T-helper 17 cell (primary cell): ENCODE data around the gene CPPED1. TPM values are rescaled to one million over a fixed set of nuclear protein-coding genes. Genes with fewer than 3 reads are reported as not detected.

Experiments
- ATAC-seq: fragments of 150-1000 bp; cut with Tn5 transposase; 2 replicates; pipeline ENCODE4 v1.10.0; 2021; ENCODE audit warnings: mild to moderate bottlenecking, moderate library complexity
- DNase-seq, 3 donors: peaks; one replicate each; pipeline versions ENCODE4 v3.0.0 to v3.0.0-alpha.2; 2020 to 2021
- H3K9me3 ChIP-seq: one replicate; pipeline ENCODE4 v1.7.0; 2013; ENCODE audit warnings: low read length, mild to moderate bottlenecking; ENCODE audit not compliant: control insufficient read depth, poor library complexity, severe bottlenecking
- H3K27ac Mint-ChIP-seq: one replicate; pipeline ENCODE4 v1.8.0; 2022; ENCODE audit warnings: mild to moderate bottlenecking, moderate library complexity, mixed read lengths
- H3K27me3 Mint-ChIP-seq: one replicate; pipeline ENCODE4 v1.8.0; 2022; ENCODE audit warnings: mixed read lengths
- H3K36me3 Mint-ChIP-seq: one replicate; pipeline ENCODE4 v1.8.0; 2022; ENCODE audit warnings: low read depth, mixed read lengths
- H3K4me1 Mint-ChIP-seq: one replicate; pipeline ENCODE4 v1.8.0; 2022; ENCODE audit warnings: mild to moderate bottlenecking, mixed read lengths
- H3K4me3 Mint-ChIP-seq: one replicate; pipeline ENCODE4 v1.8.0; 2022; ENCODE audit warnings: mild to moderate bottlenecking, moderate library complexity, mixed read lengths
- total RNA-seq, 4 donors: library from RNA in 2 of 4; stranded (reverse) in 2 of 4; gene quantifications; one replicate each; pipeline ENCODE4 v1.2.3 and lab custom pipeline; 2022 to 2026

The CPPED1 gene
- total RNA-seq, 2 donors from 2014 or later: 8.7 to 10.1 TPM

DNA sequence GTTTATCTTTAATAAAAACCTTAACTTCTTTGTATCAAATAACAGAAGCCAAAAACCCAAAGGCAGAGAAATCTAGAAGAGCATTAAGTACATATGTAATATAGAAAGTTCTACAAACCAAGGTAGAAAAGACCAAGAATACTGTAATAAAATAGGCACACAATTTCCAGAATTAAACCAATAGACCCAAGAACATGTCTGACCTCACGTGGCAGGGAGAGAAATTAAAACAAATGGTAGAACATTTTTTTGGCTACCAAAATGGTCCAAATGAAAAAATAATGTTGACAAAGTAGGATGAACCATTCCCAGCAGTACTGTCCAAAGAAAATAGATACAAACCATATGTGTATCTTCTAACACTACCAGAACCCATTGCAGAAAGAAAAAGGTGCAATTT is 183.5 kb downstream of the CPPED1 start:
- no peaks in the 10 kb centered on the region for H3K27me3 Mint-ChIP-seq
- H3K4me3 Mint-ChIP-seq: no peak overlapping the region
- ATAC-seq: no peak
- H3K9me3 ChIP-seq: no peaks in the 10 kb centered on the region
- no peak for DNase-seq
- peaks cover 4% of the 10 kb centered on the region for H3K4me1 Mint-ChIP-seq
- H3K27ac Mint-ChIP-seq: no peak overlapping the region
- H3K36me3 Mint-ChIP-seq: no peaks in the 10 kb centered on the region

- DNase-seq: no peak
- peaks cover 7% of the 10 kb centered on the region for H3K27me3 Mint-ChIP-seq
- H3K9me3 ChIP-seq: no peaks in the 10 kb centered on the region
- H3K27ac Mint-ChIP-seq: no peak overlapping the region
- no peaks in the 10 kb centered on the region for H3K36me3 Mint-ChIP-seq
- ATAC-seq: no peak
- H3K4me3 Mint-ChIP-seq: no peak overlapping the region
- H3K4me1 Mint-ChIP-seq: peaks cover 5% of the 10 kb centered on the region
Observed at GRCh38 chr16:12618515-12618914, 185.2 kb downstream of the CPPED1 start.

- no peaks in the 10 kb centered on the region for H3K9me3 ChIP-seq
- ATAC-seq (no peak), DNase-seq (no peak)
- Mint-ChIP-seq H3K27me3 (peaks cover 17% of the 10 kb centered on the region), H3K36me3 (no peaks in the 10 kb centered on the region), H3K4me1 (peaks cover 6% of the 10 kb centered on the region), H3K4me3 (no peak overlapping the region), H3K27ac (no peak overlapping the region)
Observed at GRCh38 chr16:12617401-12617819, 186.3 kb downstream of the CPPED1 start.

GRCh38 chr16:12614662-12615278 is 188.9 kb downstream of the CPPED1 start:
- Mint-ChIP-seq H3K4me3 (no peak overlapping the region), H3K27me3 (peaks cover 25% of the 10 kb centered on the region), H3K4me1 (peaks cover 3% of the 10 kb centered on the region), H3K36me3 (no peaks in the 10 kb centered on the region), H3K27ac (no peak overlapping the region)
- ATAC-seq: no peak
- no peaks in the 10 kb centered on the region for H3K9me3 ChIP-seq
- DNase-seq: no peak

DNA sequence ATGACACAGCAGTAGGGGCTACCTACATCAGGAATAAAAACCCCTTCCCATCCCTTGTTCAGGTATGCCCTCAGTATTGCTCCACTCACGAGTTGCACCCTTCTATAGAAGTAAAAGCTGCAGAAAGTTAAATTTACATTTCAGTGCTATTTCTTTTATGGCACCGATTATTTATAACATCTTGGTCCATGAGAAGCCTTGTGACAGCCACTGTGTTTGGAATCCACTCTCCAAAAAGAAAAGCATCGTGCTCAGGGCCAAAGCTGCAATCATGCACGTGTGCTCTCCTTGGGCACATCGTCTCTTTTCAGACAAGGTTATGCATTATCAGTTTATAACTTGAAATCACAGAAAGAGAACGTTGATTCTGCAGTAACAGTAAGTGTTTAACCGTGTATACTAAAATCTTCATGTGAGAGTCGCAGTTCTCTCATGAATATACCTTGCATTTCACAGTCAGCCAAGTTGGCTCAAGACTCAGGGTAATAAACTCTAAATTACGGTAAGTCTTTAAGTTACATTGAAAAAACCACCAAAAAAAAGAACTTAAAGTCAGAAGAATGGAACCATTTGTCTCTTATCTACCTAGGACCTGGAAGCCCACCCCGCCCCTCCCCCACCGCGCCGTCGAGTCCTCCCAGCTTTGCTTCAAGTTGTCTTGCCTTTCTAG is 189.6 kb downstream of the CPPED1 start:
- DNase-seq (no peak), ATAC-seq (no peak)
- Mint-ChIP-seq H3K4me3 (no peak overlapping the region), H3K36me3 (no peaks in the 10 kb centered on the region), H3K27ac (no peak overlapping the region), H3K4me1 (peaks cover 3% of the 10 kb centered on the region), H3K27me3 (peaks cover 25% of the 10 kb centered on the region)
- no peaks in the 10 kb centered on the region for H3K9me3 ChIP-seq

DNA sequence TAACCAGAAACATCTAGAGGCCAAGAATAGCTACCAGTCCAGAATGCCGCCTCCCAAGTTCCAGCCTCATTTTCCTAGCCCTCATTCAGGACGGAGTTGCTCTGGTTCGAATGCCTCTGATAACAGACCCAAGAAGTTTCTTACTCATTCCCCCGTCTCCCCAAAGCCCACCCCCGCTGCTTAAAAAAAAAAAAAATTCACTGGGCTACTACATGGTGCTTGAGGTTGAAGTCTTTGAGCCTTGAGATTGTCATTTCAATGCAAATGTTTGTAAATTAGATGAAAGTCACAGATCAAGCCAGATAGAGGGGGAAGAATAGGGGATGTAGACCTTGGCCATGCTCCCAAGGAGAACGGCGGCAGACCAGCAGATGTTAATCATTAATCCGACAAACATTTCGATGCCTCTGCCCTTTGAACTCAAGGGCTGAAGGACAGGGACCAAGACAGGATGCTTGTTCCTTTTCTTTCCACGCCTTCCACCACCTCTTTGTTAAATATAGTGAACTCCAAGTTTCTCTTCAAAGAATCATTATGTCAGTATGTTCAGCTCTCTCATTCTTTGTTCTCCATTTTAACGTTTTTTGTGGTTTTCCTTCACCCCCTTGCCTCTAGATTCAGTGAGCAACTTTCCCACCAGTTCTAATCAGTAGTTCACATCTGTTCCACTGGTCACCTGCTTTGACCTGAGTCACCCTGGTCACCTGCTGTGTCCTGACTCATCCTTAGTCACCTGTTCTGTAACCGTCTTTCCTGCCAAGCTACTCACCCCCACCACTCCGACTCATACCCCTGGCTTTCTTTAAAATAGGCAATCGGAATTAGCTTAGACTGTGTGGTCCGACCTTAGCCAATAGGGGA is 190.3 kb downstream of the CPPED1 start:
- H3K4me3 Mint-ChIP-seq: no peak overlapping the region
- peaks cover 3% of the 10 kb centered on the region for H3K4me1 Mint-ChIP-seq
- no peaks in the 10 kb centered on the region for H3K9me3 ChIP-seq
- no peak overlapping the region for H3K27ac Mint-ChIP-seq
- peaks cover 25% of the 10 kb centered on the region for H3K27me3 Mint-ChIP-seq
- ATAC-seq (no peak), DNase-seq (no peak)
- H3K36me3 Mint-ChIP-seq: no peaks in the 10 kb centered on the region

- H3K27ac Mint-ChIP-seq: no peak overlapping the region
- ATAC-seq (no peak), DNase-seq (no peak)
- H3K9me3 ChIP-seq: no peaks in the 10 kb centered on the region
- peaks cover 3% of the 10 kb centered on the region for H3K4me1 Mint-ChIP-seq
- no peak overlapping the region for H3K4me3 Mint-ChIP-seq
- H3K36me3 Mint-ChIP-seq: no peaks in the 10 kb centered on the region
- H3K27me3 Mint-ChIP-seq: peaks cover 25% of the 10 kb centered on the region
Observed at GRCh38 chr16:12612598-12613101, 191.0 kb downstream of the CPPED1 start.

- no peak for DNase-seq
- ATAC-seq: no peak
- Mint-ChIP-seq H3K27me3 (peaks cover 25% of the 10 kb centered on the region), H3K36me3 (no peaks in the 10 kb centered on the region), H3K4me1 (peaks cover 3% of the 10 kb centered on the region), H3K4me3 (no peak overlapping the region), H3K27ac (no peak overlapping the region)
- no peaks in the 10 kb centered on the region for H3K9me3 ChIP-seq
Observed at GRCh38 chr16:12611916-12612597, 191.6 kb downstream of the CPPED1 start.

- Mint-ChIP-seq H3K27ac (no peak overlapping the region), H3K27me3 (peaks cover 25% of the 10 kb centered on the region), H3K4me3 (no peak overlapping the region), H3K4me1 (peaks cover 3% of the 10 kb centered on the region), H3K36me3 (no peaks in the 10 kb centered on the region)
- no peaks in the 10 kb centered on the region for H3K9me3 ChIP-seq
- ATAC-seq (no peak), DNase-seq (no peak)
Observed at GRCh38 chr16:12611006-12611477, 192.6 kb downstream of the CPPED1 start.

- no peaks in the 10 kb centered on the region for H3K9me3 ChIP-seq
- H3K4me1 Mint-ChIP-seq: peaks cover 3% of the 10 kb centered on the region
- H3K36me3 Mint-ChIP-seq: peaks cover 2% of the 10 kb centered on the region
- DNase-seq (no peak), ATAC-seq (no peak)
- H3K4me3 Mint-ChIP-seq: no peak overlapping the region
- no peak overlapping the region for H3K27ac Mint-ChIP-seq
- peaks cover 25% of the 10 kb centered on the region for H3K27me3 Mint-ChIP-seq
Observed at GRCh38 chr16:12609937-12610699, 193.6 kb downstream of the CPPED1 start.
